Testis (tissue), 3 donors: ENCODE results near the gene SEC14L3. TPM values are rescaled to one million over a fixed set of nuclear protein-coding genes. Genes with fewer than 3 reads are reported as not detected.

Experiments
- DNase-seq: peaks from one replicate; pipeline ENCODE4 v3.0.0-alpha.2; 2019
- H3K27ac ChIP-seq, 2 donors: fragments of 200-600 bp; sonication (generic); one replicate each; pipeline ENCODE4 v1.5.1; 2019
- H3K27me3 ChIP-seq: fragments of 200-600 bp; sonication (generic); one replicate; pipeline ENCODE4 v1.5.1; 2019
- H3K36me3 ChIP-seq: fragments of 200-600 bp; sonication (generic); one replicate; pipeline ENCODE4 v1.5.1; 2017; ENCODE audit warnings: low read depth; ENCODE audit errors: missing control alignments
- H3K4me1 ChIP-seq: fragments of 200-600 bp; sonication (generic); one replicate; pipeline ENCODE4 v1.5.1; 2019
- H3K4me3 ChIP-seq, 2 donors: fragments of 200-600 bp; sonication (generic); one replicate each; pipeline ENCODE4 v1.5.1; 2017 to 2019
- H3K9me3 ChIP-seq: fragments of 200-600 bp; sonication (generic); one replicate; pipeline ENCODE4 v1.5.1; 2017
- CTCF ChIP-seq, 3 experiments: fragments of 450-650 bp in 2 of 3; fragments of 200-600 bp in 1 of 3; sonication (generic) in 1 of 3; IDR thresholded peaks; one replicate each; pipeline ENCODE4 v1.5.1; 2016 to 2019; ENCODE audit warnings: antibody characterized with exemption in 3 of 3, mild to moderate bottlenecking in 2 of 3, moderate library complexity in 1 of 3
- POLR2A ChIP-seq: fragments of 450-650 bp; IDR thresholded peaks from one replicate; pipeline ENCODE4 v1.6.1; 2017; ENCODE audit warnings: antibody characterized with exemption, mild to moderate bottlenecking, moderate library complexity
- WGBS, 2 donors: methylation state at CpG; one replicate each; pipeline ENCODE4 v1.1.5; 2018; 5-methylcytosine and 5-hydroxymethylcytosine counted together
- intact Hi-C: fragments of 100-400 bp; cut with DNase I; formaldehyde crosslinking; loops from one replicate; pipeline ENCODE4 v1.15.1; 2023; ENCODE audit warnings: low total_unique reads
- polyA plus RNA-seq: library from polyadenylated mRNA; stranded (reverse); fragments of 350-450 nt; fragmentation: Illumina TruSeq; extraction: RNeasy Lipid Tissue Mini Kit (QIAGEN cat#74804); gene quantifications from one replicate; pipeline ENCODE4 v1.2.3, GENCODE V29; 2014; ENCODE audit warnings: low read depth, low replicate concordance; ENCODE audit not compliant: insufficient read depth
- total RNA-seq, 2 donors: library from RNA; depleted of rRNA; stranded (reverse); fragments of >200 nt; gene quantifications; one replicate each; pipeline ENCODE4 v1.2.3, GENCODE V29; 2016

SEC14L3 gene
- total and polyA plus RNA-seq, 3 donors from 2014 or later: 0.24 to 0.28 (median 0.25) TPM

GRCh38 chr22:30507670-30508069 lies 35.9 kb upstream of the SEC14L3 start:
- Histone ChIP-seq H3K4me3 (no peak overlapping the region), H3K9me3 (no peaks in the 10 kb centered on the region), H3K27me3 (no peaks in the 10 kb centered on the region), H3K4me1 (no peaks in the 10 kb centered on the region), H3K36me3 (no peaks in the 10 kb centered on the region), H3K27ac (no peak overlapping the region)
- 84 to 85% methylated on average over 4 of the region's 4 CpGs for WGBS, 2 donors
- intact Hi-C loops: no loop called here
- no peak for TF ChIP-seq CTCF (IDR thresholded peaks at IDR 0.05)
- no peak for TF ChIP-seq POLR2A
- DNase-seq: no peak

GRCh38 chr22:30506507-30506968 lies 34.7 kb upstream of the SEC14L3 start:
- Histone ChIP-seq H3K9me3 (no peaks in the 10 kb centered on the region), H3K27ac (no peak overlapping the region), H3K27me3 (no peaks in the 10 kb centered on the region), H3K4me3 (no peak overlapping the region), H3K4me1 (no peaks in the 10 kb centered on the region), H3K36me3 (no peaks in the 10 kb centered on the region)
- WGBS, 2 donors: 69 to 87% methylated on average over 8 of the region's 8 CpGs
- peak; percentile 55 for DNase-seq
- intact Hi-C loops: no loop called here
- no peak for TF ChIP-seq POLR2A
- TF ChIP-seq CTCF (IDR thresholded peaks at IDR 0.05): no peak

- no peaks in the 10 kb centered on the region for H3K4me1 ChIP-seq
- no peak overlapping the region for H3K4me3 ChIP-seq
- no peak for DNase-seq
- no peaks in the 10 kb centered on the region for H3K9me3 ChIP-seq
- no peaks in the 10 kb centered on the region for H3K36me3 ChIP-seq
- WGBS, 2 donors: 66 to 68% methylated on average over 7 to 12 of the region's 12 CpGs
- intact Hi-C loops: no loop called here
- no peak overlapping the region for H3K27ac ChIP-seq
- no peaks in the 10 kb centered on the region for H3K27me3 ChIP-seq
- no peak for TF ChIP-seq CTCF (IDR thresholded peaks at IDR 0.05)
- TF ChIP-seq POLR2A: no peak
Observed at GRCh38 chr22:30503551-30503950, 31.7 kb upstream of the SEC14L3 start.

GRCh38 chr22:30502911-30503310 lies 31.1 kb upstream of the SEC14L3 start:
- Histone ChIP-seq H3K4me1 (no peaks in the 10 kb centered on the region), H3K27ac (no peak overlapping the region), H3K27me3 (no peaks in the 10 kb centered on the region), H3K9me3 (no peaks in the 10 kb centered on the region), H3K36me3 (no peaks in the 10 kb centered on the region), H3K4me3 (no peak overlapping the region)
- TF ChIP-seq POLR2A (no peak), CTCF (IDR thresholded peaks at IDR 0.05) (no peak)
- intact Hi-C loops: no loop called here
- DNase-seq: no peak
- 56 to 74% methylated on average over 3 of the region's 3 CpGs for WGBS, 2 donors

GRCh38 chr22:30502153-30502552 lies 30.3 kb upstream of the SEC14L3 start:
- H3K4me3 ChIP-seq: no peak overlapping the region
- intact Hi-C loops: no loop called here
- TF ChIP-seq CTCF (IDR thresholded peaks at IDR 0.05): no peak
- no peak for TF ChIP-seq POLR2A
- no peaks in the 10 kb centered on the region for H3K4me1 ChIP-seq
- no peaks in the 10 kb centered on the region for H3K36me3 ChIP-seq
- DNase-seq: no peak
- H3K27me3 ChIP-seq: no peaks in the 10 kb centered on the region
- WGBS, 2 donors: 78 to 79% methylated on average over 4 of the region's 4 CpGs
- no peak overlapping the region for H3K27ac ChIP-seq
- H3K9me3 ChIP-seq: no peaks in the 10 kb centered on the region
